ENCODE results near the gene ASCC3.

ASCC3 gene

GRCh38 chr6:100862063-100862462, 19.1 kb downstream of the ASCC3 start:
- no peak overlapping the region for H3K27ac ChIP-seq
- no peak for TF ChIP-seq ZFX (IDR thresholded peaks at IDR 0.05; ENCODE audit: borderline replicate concordance)
- TF ChIP-seq CTCF (IDR thresholded peaks at IDR 0.05): no peak

GRCh38 chr6:100856146-100856545, 25.0 kb downstream of the ASCC3 start:
- no peak overlapping the region for H3K27ac ChIP-seq
- TF ChIP-seq CTCF (IDR thresholded peaks at IDR 0.05) (no peak), ZFX (IDR thresholded peaks at IDR 0.05; ENCODE audit: borderline replicate concordance) (no peak)

- H3K27ac ChIP-seq: no peak overlapping the region
- TF ChIP-seq ZFX (IDR thresholded peaks at IDR 0.05; ENCODE audit: borderline replicate concordance): no peak
- TF ChIP-seq CTCF (IDR thresholded peaks at IDR 0.05): no peak
These were observed 29.3 kb downstream of the ASCC3 start for GRCh38 chr6:100851819-100852218.

- H3K27ac ChIP-seq: no peak overlapping the region
- TF ChIP-seq ZFX (IDR thresholded peaks at IDR 0.05; ENCODE audit: borderline replicate concordance): no peak
- TF ChIP-seq CTCF (IDR thresholded peaks at IDR 0.05): no peak
These were observed 31.0 kb downstream of the ASCC3 start for GRCh38 chr6:100850174-100850573.

- no peak overlapping the region for H3K27ac ChIP-seq
- TF ChIP-seq ZFX (IDR thresholded peaks at IDR 0.05; ENCODE audit: borderline replicate concordance) (no peak), CTCF (IDR thresholded peaks at IDR 0.05) (no peak)
These were observed 34.9 kb downstream of the ASCC3 start for GRCh38 chr6:100846276-100846675.

GRCh38 chr6:100845676-100846075, 35.5 kb downstream of the ASCC3 start:
- TF ChIP-seq ZFX (IDR thresholded peaks at IDR 0.05; ENCODE audit: borderline replicate concordance) (no peak), CTCF (IDR thresholded peaks at IDR 0.05) (no peak)
- no peak overlapping the region for H3K27ac ChIP-seq

- no peak overlapping the region for H3K27ac ChIP-seq
- no peak for TF ChIP-seq ZFX (IDR thresholded peaks at IDR 0.05; ENCODE audit: borderline replicate concordance)
- no peak for TF ChIP-seq CTCF (IDR thresholded peaks at IDR 0.05)
These were observed 41.7 kb downstream of the ASCC3 start for GRCh38 chr6:100839419-100839818.

All from 22Rv1 (cell line).